ENCODE measurements around the gene TNFRSF9. TPM values are rescaled to one million over a fixed set of nuclear protein-coding genes. Genes with fewer than 3 reads are reported as not detected.
"Not testable (repeated sequence)": the region's sequence is repeated elsewhere in the genome, so short reads cannot be mapped to it uniquely, and the experiment has no call there.

The TNFRSF9 gene
- polyA plus RNA-seq, 1 donor from 2014 or later = not detected

DNA sequence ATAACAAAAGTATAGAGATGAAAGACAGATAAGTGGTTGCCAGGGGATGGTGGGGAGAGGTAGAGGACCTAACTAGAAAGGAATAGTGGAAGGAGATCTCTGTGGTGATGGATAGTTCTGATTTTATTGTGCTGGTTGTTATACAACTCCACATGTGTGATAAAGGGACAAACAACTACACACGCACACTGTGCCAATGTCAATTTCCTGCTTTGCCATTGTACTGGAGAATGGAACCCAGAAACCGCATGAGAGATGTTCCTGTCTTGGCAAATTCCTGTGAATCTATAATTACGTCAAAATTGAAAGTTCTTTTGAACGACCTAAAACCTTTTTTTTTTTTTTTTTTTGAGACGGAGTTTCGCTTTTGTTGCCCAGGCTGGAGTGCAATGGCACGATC, 11.0 kb downstream of the TNFRSF9 start:
- Histone ChIP-seq H3K79me2 (replicated peaks; ENCODE audit: insufficient read depth, low read length) (no peaks in the 10 kb centered on the region), H3F3A (ENCODE audit: insufficient read depth, low read length, poor library complexity, severe bottlenecking) (no peaks in the 10 kb centered on the region), H4K20me1 (ENCODE audit: insufficient read depth) (no peaks in the 10 kb centered on the region), H3K9me2 (ENCODE audit: insufficient read depth, low read length) (no peaks in the 10 kb centered on the region), H3K9me3 (ENCODE audit: low read length) (no peaks in the 10 kb centered on the region), H3K9ac (ENCODE audit: low read length) (no peak overlapping the region), H3K27me3 (ENCODE audit: insufficient read depth, low read depth, low read length) (no peaks in the 10 kb centered on the region), H3K4me2 (ENCODE audit: low read length) (no peak overlapping the region), H3K4me3 (ENCODE audit: low read length) (no peak overlapping the region), H3K27ac (ENCODE audit: low read length) (no peak overlapping the region), H3K36me3 (ENCODE audit: insufficient read depth, low read length) (no peaks in the 10 kb centered on the region), H2AFZ (ENCODE audit: low read depth, low read length) (no peak overlapping the region)
- TF ChIP-seq TAF1 (IDR thresholded peaks at IDR 0.05; ENCODE audit: low read depth) = no peak
- TF ChIP-seq, protein P1, sequence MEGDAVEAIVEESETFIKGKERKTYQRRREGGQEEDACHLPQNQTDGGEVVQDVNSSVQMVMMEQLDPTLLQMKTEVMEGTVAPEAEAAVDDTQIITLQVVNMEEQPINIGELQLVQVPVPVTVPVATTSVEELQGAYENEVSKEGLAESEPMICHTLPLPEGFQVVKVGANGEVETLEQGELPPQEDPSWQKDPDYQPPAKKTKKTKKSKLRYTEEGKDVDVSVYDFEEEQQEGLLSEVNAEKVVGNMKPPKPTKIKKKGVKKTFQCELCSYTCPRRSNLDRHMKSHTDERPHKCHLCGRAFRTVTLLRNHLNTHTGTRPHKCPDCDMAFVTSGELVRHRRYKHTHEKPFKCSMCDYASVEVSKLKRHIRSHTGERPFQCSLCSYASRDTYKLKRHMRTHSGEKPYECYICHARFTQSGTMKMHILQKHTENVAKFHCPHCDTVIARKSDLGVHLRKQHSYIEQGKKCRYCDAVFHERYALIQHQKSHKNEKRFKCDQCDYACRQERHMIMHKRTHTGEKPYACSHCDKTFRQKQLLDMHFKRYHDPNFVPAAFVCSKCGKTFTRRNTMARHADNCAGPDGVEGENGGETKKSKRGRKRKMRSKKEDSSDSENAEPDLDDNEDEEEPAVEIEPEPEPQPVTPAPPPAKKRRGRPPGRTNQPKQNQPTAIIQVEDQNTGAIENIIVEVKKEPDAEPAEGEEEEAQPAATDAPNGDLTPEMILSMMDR (IDR thresholded peaks at IDR 0.05; ENCODE audit: poor library complexity, severe bottlenecking) = no peak
- no peak for TF ChIP-seq POLR2AphosphoS5 (IDR thresholded peaks at IDR 0.05)
- TF ChIP-seq MXI1 (conservative IDR thresholded peaks at IDR 0.05; ENCODE audit: poor library complexity, severe bottlenecking) = no peak
- no peak for TF ChIP-seq EP300 (conservative IDR thresholded peaks at IDR 0.05; ENCODE audit: poor library complexity, severe bottlenecking)
- TF ChIP-seq EZH2 (IDR thresholded peaks at IDR 0.05; ENCODE audit: borderline replicate concordance, insufficient read depth, low read length, poor library complexity, severe bottlenecking) = no peak

DNA sequence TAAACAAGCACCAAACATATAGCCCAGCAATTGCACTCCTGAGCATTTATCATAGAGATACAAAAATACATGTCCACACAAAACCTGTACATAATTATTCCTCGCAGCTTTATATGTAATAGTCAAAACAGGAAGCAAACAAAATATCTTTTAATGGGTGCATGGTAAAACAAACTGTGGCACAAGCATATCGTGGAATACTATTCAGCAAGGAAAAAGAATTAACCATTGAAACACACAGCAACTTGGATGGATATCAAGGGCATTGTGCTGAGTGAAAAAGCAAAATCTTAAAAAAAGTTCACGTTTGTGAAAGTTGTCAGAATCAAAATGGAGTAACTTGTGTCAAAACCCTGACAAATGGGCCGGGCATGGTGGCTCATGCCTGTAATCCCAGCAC, 12.4 kb downstream of the TNFRSF9 start:
- TF ChIP-seq EZH2 (IDR thresholded peaks at IDR 0.05; ENCODE audit: borderline replicate concordance, insufficient read depth, low read length, poor library complexity, severe bottlenecking) = no peak
- TF ChIP-seq SMC3 (conservative IDR thresholded peaks at IDR 0.05; ENCODE audit: poor library complexity) = no peak
- no peak for TF ChIP-seq POLR2AphosphoS5 (IDR thresholded peaks at IDR 0.05)
- no peak for TF ChIP-seq RAD21 (conservative IDR thresholded peaks at IDR 0.05)
- no peak for TF ChIP-seq EP300 (conservative IDR thresholded peaks at IDR 0.05; ENCODE audit: poor library complexity, severe bottlenecking)
- TF ChIP-seq MXI1 (conservative IDR thresholded peaks at IDR 0.05; ENCODE audit: poor library complexity, severe bottlenecking) = no peak
- no peak for TF ChIP-seq TAF1 (IDR thresholded peaks at IDR 0.05; ENCODE audit: low read depth)
- TF ChIP-seq, protein P2, sequence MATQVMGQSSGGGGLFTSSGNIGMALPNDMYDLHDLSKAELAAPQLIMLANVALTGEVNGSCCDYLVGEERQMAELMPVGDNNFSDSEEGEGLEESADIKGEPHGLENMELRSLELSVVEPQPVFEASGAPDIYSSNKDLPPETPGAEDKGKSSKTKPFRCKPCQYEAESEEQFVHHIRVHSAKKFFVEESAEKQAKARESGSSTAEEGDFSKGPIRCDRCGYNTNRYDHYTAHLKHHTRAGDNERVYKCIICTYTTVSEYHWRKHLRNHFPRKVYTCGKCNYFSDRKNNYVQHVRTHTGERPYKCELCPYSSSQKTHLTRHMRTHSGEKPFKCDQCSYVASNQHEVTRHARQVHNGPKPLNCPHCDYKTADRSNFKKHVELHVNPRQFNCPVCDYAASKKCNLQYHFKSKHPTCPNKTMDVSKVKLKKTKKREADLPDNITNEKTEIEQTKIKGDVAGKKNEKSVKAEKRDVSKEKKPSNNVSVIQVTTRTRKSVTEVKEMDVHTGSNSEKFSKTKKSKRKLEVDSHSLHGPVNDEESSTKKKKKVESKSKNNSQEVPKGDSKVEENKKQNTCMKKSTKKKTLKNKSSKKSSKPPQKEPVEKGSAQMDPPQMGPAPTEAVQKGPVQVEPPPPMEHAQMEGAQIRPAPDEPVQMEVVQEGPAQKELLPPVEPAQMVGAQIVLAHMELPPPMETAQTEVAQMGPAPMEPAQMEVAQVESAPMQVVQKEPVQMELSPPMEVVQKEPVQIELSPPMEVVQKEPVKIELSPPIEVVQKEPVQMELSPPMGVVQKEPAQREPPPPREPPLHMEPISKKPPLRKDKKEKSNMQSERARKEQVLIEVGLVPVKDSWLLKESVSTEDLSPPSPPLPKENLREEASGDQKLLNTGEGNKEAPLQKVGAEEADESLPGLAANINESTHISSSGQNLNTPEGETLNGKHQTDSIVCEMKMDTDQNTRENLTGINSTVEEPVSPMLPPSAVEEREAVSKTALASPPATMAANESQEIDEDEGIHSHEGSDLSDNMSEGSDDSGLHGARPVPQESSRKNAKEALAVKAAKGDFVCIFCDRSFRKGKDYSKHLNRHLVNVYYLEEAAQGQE (IDR thresholded peaks at IDR 0.05; ENCODE audit: borderline replicate concordance) = no peak
- Histone ChIP-seq H3F3A (ENCODE audit: insufficient read depth, low read length, poor library complexity, severe bottlenecking) (no peaks in the 10 kb centered on the region), H3K9me3 (ENCODE audit: low read length) (no peaks in the 10 kb centered on the region), H3K4me3 (ENCODE audit: low read length) (no peak overlapping the region), H2AFZ (ENCODE audit: low read depth, low read length) (no peak overlapping the region), H3K27ac (ENCODE audit: low read length) (no peak overlapping the region), H3K36me3 (ENCODE audit: insufficient read depth, low read length) (no peaks in the 10 kb centered on the region), H3K27me3 (ENCODE audit: insufficient read depth, low read depth, low read length) (no peaks in the 10 kb centered on the region), H3K9ac (ENCODE audit: low read length) (no peak overlapping the region), H3K79me2 (replicated peaks; ENCODE audit: insufficient read depth, low read length) (no peaks in the 10 kb centered on the region), H3K4me2 (ENCODE audit: low read length) (no peak overlapping the region), H3K9me2 (ENCODE audit: insufficient read depth, low read length) (no peaks in the 10 kb centered on the region), H4K20me1 (ENCODE audit: insufficient read depth) (no peaks in the 10 kb centered on the region)

DNA sequence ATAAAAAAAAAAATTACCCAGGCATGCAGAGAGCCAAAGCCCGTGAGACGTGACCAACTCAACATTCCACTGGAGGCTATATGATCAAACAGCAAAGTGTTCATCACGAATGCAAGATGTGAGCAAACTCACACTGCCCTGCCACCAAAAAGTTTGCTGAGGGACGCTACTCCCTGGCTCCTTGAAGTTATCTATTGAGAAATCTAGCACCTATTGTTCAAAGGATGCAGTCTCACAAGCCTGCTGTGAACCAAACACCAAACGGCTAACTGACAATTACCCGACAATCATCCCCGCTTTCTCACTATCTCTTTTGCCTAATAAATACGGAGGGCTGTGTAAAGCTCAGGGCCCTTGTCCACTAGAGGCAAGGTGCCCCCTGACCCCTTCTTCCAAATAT, 13.6 kb downstream of the TNFRSF9 start:
- H3F3A ChIP-seq (ENCODE audit: insufficient read depth, low read length, poor library complexity, severe bottlenecking); H4K20me1 ChIP-seq (ENCODE audit: insufficient read depth); H3K4me2 ChIP-seq (ENCODE audit: low read length); H3K27ac ChIP-seq (ENCODE audit: low read length); H3K9ac ChIP-seq (ENCODE audit: low read length); H3K36me3 ChIP-seq (ENCODE audit: insufficient read depth, low read length); H2AFZ ChIP-seq (ENCODE audit: low read depth, low read length); H3K9me3 ChIP-seq (ENCODE audit: low read length); H3K79me2 ChIP-seq (replicated peaks; ENCODE audit: insufficient read depth, low read length); H3K9me2 ChIP-seq (ENCODE audit: insufficient read depth, low read length); H3K27me3 ChIP-seq (ENCODE audit: insufficient read depth, low read depth, low read length); H3K4me3 ChIP-seq (ENCODE audit: low read length): not testable (repeated sequence)
